NCI-H446 (cell line): ENCODE measurements around the gene AK4.

Source experiments
- DNase-seq, 2 experiments: peaks; one replicate each; lab custom pipeline; 2025; lab: John Stamatoyannopoulos, UW

The AK4 gene

DNA sequence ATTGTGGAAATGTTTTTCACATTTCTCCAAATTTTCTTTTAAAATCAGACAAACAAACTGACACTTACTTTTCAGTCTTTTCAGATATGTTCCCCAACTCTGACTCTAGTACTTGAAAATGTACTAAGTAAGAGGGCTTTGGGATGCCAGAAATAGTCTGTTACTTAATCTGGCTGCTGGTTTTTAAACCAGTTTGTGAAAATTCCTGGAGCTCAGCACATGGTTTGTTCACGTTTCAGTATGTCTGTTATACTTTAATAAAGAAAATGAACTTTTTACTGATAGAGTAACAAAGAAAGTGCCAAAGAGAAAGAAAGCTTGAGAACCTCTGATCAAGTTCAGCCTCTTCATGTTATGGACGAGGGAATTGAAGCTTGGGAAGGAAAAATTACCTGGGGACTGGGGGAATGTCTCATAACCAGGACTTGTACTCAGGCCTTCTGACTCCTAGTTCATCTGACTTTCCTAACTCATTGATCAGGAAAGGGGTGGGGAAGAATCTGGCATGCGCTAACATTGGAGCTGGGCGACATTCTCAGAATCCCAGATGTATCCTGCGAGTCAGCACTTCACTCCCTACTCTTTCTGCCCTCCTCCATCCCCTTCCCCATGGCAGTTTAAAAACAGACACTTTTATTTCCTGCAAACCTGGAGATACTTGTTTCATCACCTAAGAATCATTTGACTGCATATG lies 130.5 kb downstream of the AK4 start:
- DNase-seq = no peak

DNA sequence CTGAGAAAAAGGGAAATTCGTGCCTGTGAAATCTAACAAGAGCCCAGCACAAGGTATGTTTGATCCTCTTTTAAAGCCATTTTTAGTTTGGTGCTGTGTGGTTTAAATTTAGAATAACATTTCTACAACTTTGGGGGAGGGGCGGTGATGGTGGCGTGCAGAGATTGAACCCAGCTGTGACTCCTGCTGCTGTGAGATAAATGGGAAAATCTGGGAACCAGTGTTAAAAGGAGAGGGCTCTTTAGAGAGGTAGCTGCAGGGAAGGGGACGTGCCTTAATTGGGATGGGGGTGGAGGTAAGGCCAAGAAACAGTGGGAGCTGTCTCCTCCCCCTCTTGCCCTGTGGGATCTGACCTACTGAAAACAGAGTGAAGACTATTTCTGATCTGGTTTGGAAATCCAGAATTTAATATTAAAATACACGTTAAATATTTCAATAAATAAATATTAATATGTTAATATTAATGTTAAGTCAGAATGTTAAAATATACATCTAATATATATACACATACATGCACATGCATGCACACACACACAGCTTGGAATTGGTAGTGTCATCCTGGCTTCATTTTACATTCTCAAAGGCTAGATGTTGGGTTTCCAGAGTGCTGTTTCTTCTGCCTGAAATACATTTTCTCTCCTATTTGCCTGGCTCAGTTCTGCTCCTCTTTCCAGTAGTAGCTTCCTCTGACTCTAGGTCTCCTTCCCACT lies 131.2 kb downstream of the AK4 start:
- DNase-seq = no peak
